Kidney epithelial cell (primary cell): ENCODE measurements around the gene SLC51B. TPM values are rescaled to one million over a fixed set of nuclear protein-coding genes. Genes with fewer than 3 reads are reported as not detected.
"Not testable (repeated sequence)": the region's sequence is repeated elsewhere in the genome, so short reads cannot be mapped to it uniquely, and the experiment has no call there.

Experiments used
- DNase-seq: peaks from one replicate; pipeline ENCODE4 v3.0.0-alpha.2; 2010; ENCODE audit warnings: low read depth
- H3K27me3 ChIP-seq: 2 replicates; pipeline ENCODE4 v1.6.0; 2011; ENCODE audit warnings: low read length; ENCODE audit not compliant: control insufficient read depth, insufficient read depth
- H3K36me3 ChIP-seq: 2 replicates; pipeline ENCODE4 v1.5.1; 2011; ENCODE audit warnings: low read length; ENCODE audit not compliant: control insufficient read depth, insufficient read depth
- H3K4me3 ChIP-seq: 2 replicates; pipeline ENCODE4 v1.5.1; 2011; ENCODE audit warnings: low read depth, mild to moderate bottlenecking, control low read depth, low read length
- total RNA-seq: library from RNA; depleted of rRNA; stranded (reverse); fragments of >200 nt; gene quantifications from 2 replicates; pipeline ENCODE4 v1.2.3, GENCODE V29; 2015
- TF ChIP-seq, protein P1 (sequence below): IDR thresholded peaks from 2 replicates; pipeline ENCODE4 v1.5.1; 2011; ENCODE audit warnings: mild to moderate bottlenecking, moderate library complexity, low read length, control low read depth, inconsistent platforms; ENCODE audit not compliant: insufficient read depth, poor library complexity, severe bottlenecking

SLC51B gene
- total RNA-seq, 1 donor from 2014 or later: not detected

DNA sequence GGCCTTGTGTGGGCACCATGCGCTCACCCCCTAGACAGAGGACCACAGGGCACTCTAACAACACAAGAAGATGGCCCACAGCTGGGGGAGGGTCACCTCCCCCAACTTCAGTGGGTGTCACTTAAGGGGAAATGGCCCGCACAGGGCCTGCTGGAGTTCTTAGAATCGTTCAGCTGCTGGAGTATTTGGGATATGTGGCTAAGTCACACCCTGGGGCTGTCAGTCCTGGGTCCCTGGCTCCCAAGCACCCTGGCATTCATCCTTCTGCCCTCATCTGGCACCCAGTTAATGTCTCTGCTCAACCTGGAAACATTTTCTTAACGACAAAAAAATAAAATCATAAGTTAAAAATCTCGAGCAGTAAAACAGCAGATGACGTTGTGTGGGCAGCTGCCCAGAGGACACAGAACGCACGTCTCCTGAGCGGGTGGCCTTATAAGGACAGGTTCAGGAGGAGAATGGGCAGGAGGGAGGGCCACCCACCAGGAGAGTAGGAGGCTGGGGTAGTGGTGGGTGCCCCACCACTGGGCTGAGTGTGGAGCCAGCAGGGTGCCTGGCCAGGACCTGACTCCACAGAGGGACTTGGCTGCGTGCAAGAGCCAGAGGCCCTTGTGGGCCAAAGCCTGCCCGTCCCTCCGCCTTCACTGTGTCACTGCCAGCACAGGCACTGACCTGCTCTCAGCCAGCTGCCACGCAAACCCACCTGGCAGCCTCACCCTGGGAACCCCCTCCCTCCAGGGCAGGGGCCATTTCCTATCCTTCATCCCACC is 42.9 kb downstream of the SLC51B start:
- DNase-seq: no peak

DNA sequence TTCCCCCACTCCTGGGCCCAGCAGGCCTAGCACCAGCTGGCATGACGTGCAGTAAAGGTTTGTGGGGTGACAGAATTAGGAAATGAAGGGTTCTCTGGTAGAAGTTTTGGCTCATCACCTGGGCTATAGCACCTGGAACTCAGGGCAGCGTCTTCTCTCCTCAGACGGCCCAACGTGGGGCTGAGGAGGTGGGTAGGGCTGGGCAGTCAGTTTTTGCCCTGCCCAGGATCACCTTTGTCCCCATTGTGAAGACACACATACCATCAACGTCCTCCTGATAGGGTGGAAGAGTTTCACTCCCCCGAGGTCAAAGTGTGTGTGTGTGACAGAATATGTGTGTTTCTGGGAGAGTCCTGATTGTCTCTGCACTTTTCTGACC is 43.4 kb downstream of the SLC51B start:
- H3K27me3 ChIP-seq: peaks cover 22% of the 10 kb centered on the region
- no peak for DNase-seq

More for the DNA sequence above, 42.9 kb downstream of the SLC51B start:
- Histone ChIP-seq H3K36me3 (no peaks in the 10 kb centered on the region), H3K4me3 (no peak overlapping the region), H3K27me3 (peaks cover 26% of the 10 kb centered on the region)
- TF ChIP-seq, protein P1, sequence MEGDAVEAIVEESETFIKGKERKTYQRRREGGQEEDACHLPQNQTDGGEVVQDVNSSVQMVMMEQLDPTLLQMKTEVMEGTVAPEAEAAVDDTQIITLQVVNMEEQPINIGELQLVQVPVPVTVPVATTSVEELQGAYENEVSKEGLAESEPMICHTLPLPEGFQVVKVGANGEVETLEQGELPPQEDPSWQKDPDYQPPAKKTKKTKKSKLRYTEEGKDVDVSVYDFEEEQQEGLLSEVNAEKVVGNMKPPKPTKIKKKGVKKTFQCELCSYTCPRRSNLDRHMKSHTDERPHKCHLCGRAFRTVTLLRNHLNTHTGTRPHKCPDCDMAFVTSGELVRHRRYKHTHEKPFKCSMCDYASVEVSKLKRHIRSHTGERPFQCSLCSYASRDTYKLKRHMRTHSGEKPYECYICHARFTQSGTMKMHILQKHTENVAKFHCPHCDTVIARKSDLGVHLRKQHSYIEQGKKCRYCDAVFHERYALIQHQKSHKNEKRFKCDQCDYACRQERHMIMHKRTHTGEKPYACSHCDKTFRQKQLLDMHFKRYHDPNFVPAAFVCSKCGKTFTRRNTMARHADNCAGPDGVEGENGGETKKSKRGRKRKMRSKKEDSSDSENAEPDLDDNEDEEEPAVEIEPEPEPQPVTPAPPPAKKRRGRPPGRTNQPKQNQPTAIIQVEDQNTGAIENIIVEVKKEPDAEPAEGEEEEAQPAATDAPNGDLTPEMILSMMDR: no peak

DNA sequence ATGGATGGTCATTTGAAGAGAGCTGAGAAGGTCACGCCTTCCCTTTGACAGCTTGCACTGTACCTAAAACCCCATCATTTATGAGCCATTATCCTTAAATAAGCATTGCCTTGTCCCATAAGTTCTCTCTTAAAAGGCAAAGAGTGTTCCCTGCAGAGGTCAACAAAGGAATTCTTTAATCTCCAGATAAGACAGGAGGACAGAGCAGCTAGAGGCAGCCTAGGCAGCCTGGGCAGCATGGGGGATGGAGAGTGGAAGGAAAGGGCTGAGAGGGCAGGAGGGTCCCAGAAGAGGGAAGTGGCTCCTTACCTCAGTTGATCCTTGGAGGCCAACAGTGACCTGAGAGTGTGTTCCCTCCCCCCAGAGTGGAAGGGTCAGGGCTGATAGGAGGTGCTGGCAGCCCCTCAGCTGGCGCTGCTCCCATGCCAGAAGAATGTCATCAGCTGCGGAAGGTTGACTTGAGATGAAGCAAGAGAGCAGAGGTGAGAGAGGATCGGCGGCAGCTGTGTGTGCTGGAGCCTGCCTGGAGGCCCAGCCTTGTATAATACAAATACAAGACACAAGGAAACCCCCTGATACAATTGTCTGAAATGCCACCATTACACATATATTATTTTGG is 44.1 kb downstream of the SLC51B start:
- peaks cover 16% of the 10 kb centered on the region for H3K27me3 ChIP-seq
- TF ChIP-seq, protein P1: no peak
- no peak for DNase-seq
- H3K4me3 ChIP-seq: no peak overlapping the region
- H3K36me3 ChIP-seq: no peaks in the 10 kb centered on the region

More for the DNA sequence above, 43.4 kb downstream of the SLC51B start:
- TF ChIP-seq, protein P1: no peak
- no peak overlapping the region for H3K4me3 ChIP-seq
- H3K36me3 ChIP-seq: no peaks in the 10 kb centered on the region

DNA sequence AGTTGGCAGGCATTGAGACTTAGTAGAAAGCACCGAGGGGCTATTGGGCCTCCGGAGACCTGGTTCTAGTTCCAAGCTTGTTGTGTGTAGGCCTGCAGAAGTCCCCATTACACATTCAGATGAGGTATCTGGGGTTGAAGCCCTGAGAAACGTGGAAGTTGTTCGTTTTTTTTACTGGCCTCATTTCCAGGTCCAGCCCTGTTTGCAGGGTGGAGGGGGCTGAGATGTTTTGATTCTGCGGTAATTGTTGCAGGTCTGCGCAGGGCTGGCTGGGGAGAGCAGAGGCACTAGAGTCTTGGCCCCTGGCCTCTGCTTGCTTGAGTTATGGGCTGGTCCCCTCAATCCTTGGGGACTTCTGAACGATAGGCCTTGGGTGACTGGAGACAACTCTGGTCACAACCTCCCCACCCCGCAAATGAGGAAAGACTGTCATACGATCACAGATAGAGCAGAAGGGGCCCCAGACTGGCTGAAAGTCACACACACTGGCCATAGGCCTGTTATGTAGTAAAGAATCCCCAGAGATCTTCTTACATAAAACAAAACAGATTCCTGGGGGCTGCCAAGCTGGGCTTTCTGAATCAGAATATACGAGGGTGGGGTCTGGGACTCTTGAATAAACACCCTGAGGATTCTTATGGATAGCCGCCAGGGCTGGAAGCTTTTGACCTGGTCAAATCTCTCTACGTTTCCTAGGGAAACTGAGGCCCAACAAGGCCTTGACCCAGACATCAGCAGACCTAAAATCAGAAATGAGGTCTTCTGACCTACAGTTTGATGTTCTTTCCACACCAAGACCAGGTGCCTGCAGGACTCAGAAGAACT is 47.0 kb downstream of the SLC51B start:
- DNase-seq: no peak
- Histone ChIP-seq H3K27me3 (no peaks in the 10 kb centered on the region), H3K36me3 (no peaks in the 10 kb centered on the region), H3K4me3 (no peak overlapping the region)
- TF ChIP-seq, protein P1: no peak

DNA sequence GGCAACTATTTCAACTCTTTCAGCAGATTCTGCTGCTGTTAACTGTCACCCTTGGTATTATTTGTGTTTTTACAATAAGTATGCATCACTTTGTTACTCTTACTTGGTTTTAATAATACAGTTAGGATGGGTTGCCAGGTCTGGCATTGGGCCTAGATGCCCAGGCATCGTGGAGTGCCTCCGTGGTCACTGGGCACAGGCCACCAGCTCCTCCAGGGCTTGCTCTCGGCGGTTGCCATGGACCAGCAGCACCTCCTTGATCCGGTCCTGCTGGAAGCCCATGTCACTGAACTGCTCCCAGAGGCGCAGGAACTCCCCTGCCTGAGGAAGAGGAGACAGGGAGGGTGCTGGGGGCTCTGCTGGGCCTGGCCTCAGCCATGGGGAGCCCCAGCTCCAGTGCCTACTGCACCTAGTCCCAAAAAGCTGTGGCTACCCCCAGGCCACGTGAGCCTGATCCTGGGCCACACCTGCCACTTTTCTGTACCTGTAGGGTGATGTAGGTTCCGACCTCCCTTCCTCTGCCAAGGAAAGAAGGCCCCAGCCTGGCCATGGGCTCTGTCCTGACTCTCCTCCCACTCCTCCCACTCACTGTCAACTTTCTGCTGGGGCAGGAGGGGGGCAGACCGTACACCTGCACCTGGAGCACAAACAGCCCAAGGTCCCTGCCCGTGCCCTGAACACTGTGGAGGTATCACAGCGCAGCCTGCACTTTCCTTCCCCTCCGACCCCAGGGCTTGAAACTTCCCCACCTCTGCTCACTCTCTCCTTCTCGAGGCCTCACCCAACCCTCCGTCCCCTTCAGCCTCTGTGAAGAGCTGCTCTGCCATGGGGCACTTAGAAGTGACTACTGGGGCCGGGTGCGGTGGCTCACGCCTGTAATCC is 48.0 kb downstream of the SLC51B start:
- DNase-seq: no peak
- no peak overlapping the region for H3K4me3 ChIP-seq
- H3K27me3 ChIP-seq: no peaks in the 10 kb centered on the region
- H3K36me3 ChIP-seq: no peaks in the 10 kb centered on the region
- TF ChIP-seq, protein P1: no peak

DNA sequence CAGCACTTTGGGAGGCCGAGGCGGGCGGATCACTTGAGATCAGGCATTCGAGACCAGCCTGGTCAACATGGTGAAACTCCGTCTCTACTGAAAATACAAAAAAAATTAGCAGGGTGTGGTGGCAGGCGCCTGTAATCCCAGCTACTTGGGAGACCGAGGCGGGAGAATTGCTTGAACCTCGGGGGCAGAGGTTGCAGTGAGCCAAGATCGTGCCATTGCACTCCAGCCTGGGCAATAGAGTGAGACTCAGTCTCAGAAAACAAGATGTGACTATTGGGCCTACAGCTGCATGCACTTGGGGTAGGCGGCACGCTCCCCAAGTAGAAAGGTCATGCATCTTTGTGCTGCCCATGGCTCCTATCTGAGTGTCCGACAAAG is 48.6 kb downstream of the SLC51B start:
- DNase-seq, H3K36me3 ChIP-seq, H3K27me3 ChIP-seq, H3K4me3 ChIP-seq: not testable (repeated sequence)
